Kidney (tissue), 14 donors: ENCODE measurements around the gene APPL1. TPM values are rescaled to one million over a fixed set of nuclear protein-coding genes. Genes with fewer than 3 reads are reported as not detected.

Experiments
- DNase-seq, 5 donors: peaks; one replicate each; pipeline ENCODE4 v3.0.0-alpha.2; 2013 to 2020
- FAIRE-seq: peaks from 2 replicates; lab custom pipeline; 2012; peaks lifted over from hg19 to GRCh38; lab: Jason Lieb, UNC
- H3K27ac ChIP-seq, 2 donors: one replicate each; pipeline ENCODE4 v1.7.0; 2013; ENCODE audit warnings: low read depth in 2 of 2, low read length in 2 of 2, inconsistent platforms in 1 of 2
- H3K27me3 ChIP-seq: one replicate; pipeline ENCODE4 v1.7.1; 2013; ENCODE audit warnings: low read length, inconsistent platforms; ENCODE audit not compliant: control insufficient read depth, insufficient read depth
- H3K36me3 ChIP-seq, 3 donors: one replicate each; pipeline versions ENCODE4 v1.7.0 to v1.7.1; 2013; ENCODE audit warnings: low read length in 3 of 3, control low read depth in 1 of 3, inconsistent platforms in 1 of 3; ENCODE audit not compliant: insufficient read depth in 3 of 3, control insufficient read depth in 2 of 3
- H3K4me1 ChIP-seq, 3 donors: one replicate each; pipeline versions ENCODE4 v1.7.0 to v1.7.1; 2013; ENCODE audit warnings: low read length in 3 of 3, inconsistent platforms in 1 of 3, low read depth in 1 of 3; ENCODE audit not compliant: control insufficient read depth in 2 of 3, insufficient read depth in 2 of 3
- H3K4me3 ChIP-seq, 3 donors: one replicate each; pipeline versions ENCODE4 v1.7.0 to v1.8.1; 2013; ENCODE audit warnings: low read length in 3 of 3, control low read depth in 1 of 3, inconsistent platforms in 1 of 3
- H3K9ac ChIP-seq, 3 donors: one replicate each; pipeline versions ENCODE4 v1.7.0 to v1.7.1; 2013; ENCODE audit warnings: low read length in 3 of 3, control low read depth in 1 of 3, inconsistent platforms in 1 of 3
- H3K9me3 ChIP-seq, 3 donors: one replicate each; pipeline versions ENCODE4 v1.7.0 to v1.7.1; 2013; ENCODE audit warnings: low read length in 3 of 3, control low read depth in 1 of 3, inconsistent platforms in 1 of 3; ENCODE audit not compliant: control insufficient read depth in 2 of 3, insufficient read depth in 1 of 3
- intact Hi-C: fragments of 100-400 bp; cut with DNase I; formaldehyde crosslinking; loops from one replicate; pipeline ENCODE4 v1.11.1; 2022
- polyA plus RNA-seq: library from polyadenylated mRNA; stranded (reverse); fragments of 350-450 nt; fragmentation: Illumina TruSeq; extraction: RNeasy Lipid Tissue Mini Kit (QIAGEN cat#74804); gene quantifications from one replicate; pipeline ENCODE4 v1.2.3, GENCODE V29; 2014; ENCODE audit warnings: low read depth, low replicate concordance; ENCODE audit not compliant: insufficient read depth
- total RNA-seq: library from RNA; stranded (reverse); fragmentation: NEBNext Ultra II Directional; extraction: Animal tissue kit (Norgen Biotek cat#: 25700); gene quantifications from one replicate; pipeline ENCODE4 v1.2.1, GENCODE V29; 2021
- TF ChIP-seq, protein P1 (sequence below): IDR thresholded peaks from 3 replicates; pipeline ENCODE4 v1.5.1; 2012; ENCODE audit warnings: mild to moderate bottlenecking, moderate library complexity, borderline replicate concordance; ENCODE audit not compliant: insufficient read depth; ENCODE audit errors: extremely low read depth
- donor health status: control.
- donor health status: control.
- donor health status: control.
- donor health status: control.
- donor health status: control.
- donor health status: DM: yes; HTN: yes; CAD: no.
- donor health status: Normal renal cell carcinoma (clear cell type).

Gene APPL1
- total and polyA plus RNA-seq, 2 donors from 2014 or later: 9.5 to 48.2 TPM

DNA sequence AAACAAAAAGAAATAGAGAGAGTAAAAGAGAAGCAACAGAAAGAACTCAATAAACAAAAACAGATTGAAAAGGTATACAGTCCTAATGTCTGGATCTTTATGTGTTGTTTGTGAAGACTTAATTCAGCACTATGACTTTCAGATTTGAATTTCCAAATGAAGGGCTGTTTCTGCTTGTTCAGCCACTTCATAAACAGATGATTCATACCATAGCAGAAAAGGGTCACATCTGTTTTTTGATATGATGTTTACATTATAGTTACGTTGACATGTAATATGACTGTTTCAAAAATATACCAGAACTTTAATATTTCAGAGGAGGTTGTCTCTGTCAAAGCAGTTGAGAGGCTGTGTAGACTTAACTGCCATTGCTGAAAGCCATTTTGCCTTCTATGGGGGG, 40.9 kb downstream of the APPL1 start:
- H3K36me3 ChIP-seq: peaks cover 10 to 21% (median 17%) of the 10 kb centered on the region in 3 donors
- H3K27ac ChIP-seq: no peak overlapping the region
- no peak overlapping the region for H3K4me3 ChIP-seq
- no peak for DNase-seq
- intact Hi-C loops: no loop called here
- TF ChIP-seq, protein P1, sequence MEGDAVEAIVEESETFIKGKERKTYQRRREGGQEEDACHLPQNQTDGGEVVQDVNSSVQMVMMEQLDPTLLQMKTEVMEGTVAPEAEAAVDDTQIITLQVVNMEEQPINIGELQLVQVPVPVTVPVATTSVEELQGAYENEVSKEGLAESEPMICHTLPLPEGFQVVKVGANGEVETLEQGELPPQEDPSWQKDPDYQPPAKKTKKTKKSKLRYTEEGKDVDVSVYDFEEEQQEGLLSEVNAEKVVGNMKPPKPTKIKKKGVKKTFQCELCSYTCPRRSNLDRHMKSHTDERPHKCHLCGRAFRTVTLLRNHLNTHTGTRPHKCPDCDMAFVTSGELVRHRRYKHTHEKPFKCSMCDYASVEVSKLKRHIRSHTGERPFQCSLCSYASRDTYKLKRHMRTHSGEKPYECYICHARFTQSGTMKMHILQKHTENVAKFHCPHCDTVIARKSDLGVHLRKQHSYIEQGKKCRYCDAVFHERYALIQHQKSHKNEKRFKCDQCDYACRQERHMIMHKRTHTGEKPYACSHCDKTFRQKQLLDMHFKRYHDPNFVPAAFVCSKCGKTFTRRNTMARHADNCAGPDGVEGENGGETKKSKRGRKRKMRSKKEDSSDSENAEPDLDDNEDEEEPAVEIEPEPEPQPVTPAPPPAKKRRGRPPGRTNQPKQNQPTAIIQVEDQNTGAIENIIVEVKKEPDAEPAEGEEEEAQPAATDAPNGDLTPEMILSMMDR: no peak
- H3K27me3 ChIP-seq: no peaks in the 10 kb centered on the region
- no peak for FAIRE-seq
- H3K4me1 ChIP-seq: no peaks in the 10 kb centered on the region
- H3K9me3 ChIP-seq: no peaks in the 10 kb centered on the region
- no peak overlapping the region for H3K9ac ChIP-seq

DNA sequence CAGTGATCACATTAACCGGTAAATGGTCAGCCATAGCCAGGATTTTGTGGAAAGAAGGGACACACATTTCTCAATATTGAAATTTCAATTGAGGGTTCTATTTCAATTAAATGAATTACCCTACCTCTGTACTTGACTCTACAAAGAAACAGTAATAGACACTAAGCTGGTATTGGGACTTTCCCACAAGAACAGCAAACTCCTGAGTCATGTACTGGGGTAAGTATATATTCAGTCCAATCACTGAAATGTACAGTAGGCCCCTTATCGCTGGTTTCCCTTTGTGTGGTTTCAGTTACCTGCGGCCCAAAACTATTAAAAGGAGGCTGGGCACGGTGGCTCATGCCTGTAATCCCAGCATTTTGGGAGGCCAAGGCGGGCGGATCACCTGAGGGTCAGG, 47.3 kb downstream of the APPL1 start:
- Histone ChIP-seq H3K27me3 (no peaks in the 10 kb centered on the region), H3K9me3 (no peaks in the 10 kb centered on the region), H3K9ac (no peak overlapping the region), H3K36me3 (peaks cover 3 to 4% (median 3%) of the 10 kb centered on the region in 3 donors), H3K4me1 (no peaks in the 10 kb centered on the region), H3K4me3 (no peak overlapping the region), H3K27ac (no peak overlapping the region)
- DNase-seq: no peak
- FAIRE-seq: no peak
- TF ChIP-seq, protein P1: no peak
- intact Hi-C loops: no loop called here

DNA sequence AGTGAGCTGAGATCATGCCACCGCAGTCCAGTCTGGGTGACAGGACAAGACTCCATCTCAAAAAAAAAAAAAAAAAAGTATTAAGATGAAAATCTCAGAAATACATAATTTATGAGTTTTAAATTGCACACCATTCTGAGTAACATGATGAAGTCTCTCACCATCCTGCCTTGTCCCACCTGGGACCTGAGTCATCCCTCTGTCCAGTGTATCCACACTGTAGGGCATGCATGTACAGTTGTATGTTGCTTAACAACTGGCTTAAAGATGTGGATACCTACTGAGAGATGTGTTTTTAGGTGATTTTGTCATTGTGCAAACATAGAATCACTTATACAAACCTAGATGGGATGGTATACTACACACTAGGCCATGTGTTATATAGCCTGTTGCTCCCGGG, 47.9 kb downstream of the APPL1 start:
- intact Hi-C loops: no loop called here
- Histone ChIP-seq H3K9ac (no peak overlapping the region), H3K4me3 (no peak overlapping the region), H3K4me1 (no peaks in the 10 kb centered on the region), H3K36me3 (peaks cover 3 to 4% (median 3%) of the 10 kb centered on the region in 3 donors), H3K9me3 (no peaks in the 10 kb centered on the region), H3K27ac (no peak overlapping the region), H3K27me3 (no peaks in the 10 kb centered on the region)
- TF ChIP-seq, protein P1: no peak
- FAIRE-seq (no peak), DNase-seq (no peak)

GRCh38 chr3:57278237-57278636, 50.7 kb downstream of the APPL1 start:
- intact Hi-C loops: no loop called here
- DNase-seq: no peak
- no peaks in the 10 kb centered on the region for H3K27me3 ChIP-seq
- no peak overlapping the region for H3K4me3 ChIP-seq
- H3K9ac ChIP-seq: no peak overlapping the region
- no peak overlapping the region for H3K27ac ChIP-seq
- H3K9me3 ChIP-seq: no peaks in the 10 kb centered on the region
- H3K4me1 ChIP-seq: no peaks in the 10 kb centered on the region
- FAIRE-seq: no peak
- no peaks in the 10 kb centered on the region for H3K36me3 ChIP-seq
- TF ChIP-seq, protein P1: no peak
